Measurements from ENCODE around the gene SF3B4. TPM values are rescaled to one million over a fixed set of nuclear protein-coding genes. Genes with fewer than 3 reads are reported as not detected.

The SF3B4 gene
- total and polyA plus RNA-seq, 2 of the 13 experiments (the other 11 are each of a cell fraction or from before 2014, with no cell fraction given): 13.8 to 14.8 TPM

- TF ChIP-seq ZNF576 (CRISPR knock-in tag; IDR thresholded peaks at IDR 0.05) (no peak), ZNF850 (CRISPR knock-in tag; conservative IDR thresholded peaks at IDR 0.05) (no peak), NR2C2 (CRISPR knock-in tag; IDR thresholded peaks at IDR 0.05; ENCODE audit: borderline replicate concordance) (0 out of 2 replicates have a peak, but pooled peaks have one; percentile 73), ZNF652 (CRISPR knock-in tag; IDR thresholded peaks at IDR 0.05; ENCODE audit: borderline replicate concordance, low read depth) (no peak), EP300 (IDR thresholded peaks at IDR 0.05; ENCODE audit: low read depth in 2 of 2, low read length in 2 of 2) (no peak), EP300 (CRISPR knock-in tag; IDR thresholded peaks at IDR 0.05; ENCODE audit: borderline replicate concordance) (no peak), MEIS2 (CRISPR knock-in tag; IDR thresholded peaks at IDR 0.05) (no peak), MTF1 (CRISPR knock-in tag; IDR thresholded peaks at IDR 0.05) (no peak), ATF3 (CRISPR knock-in tag; IDR thresholded peaks at IDR 0.05) (no peak), NPAS2 (CRISPR knock-in tag; IDR thresholded peaks at IDR 0.05; ENCODE audit: borderline replicate concordance) (no peak)
These were observed 494 bp downstream of the SF3B4 start (continued) for GRCh38 chr1:149927056-149927562.

DNA sequence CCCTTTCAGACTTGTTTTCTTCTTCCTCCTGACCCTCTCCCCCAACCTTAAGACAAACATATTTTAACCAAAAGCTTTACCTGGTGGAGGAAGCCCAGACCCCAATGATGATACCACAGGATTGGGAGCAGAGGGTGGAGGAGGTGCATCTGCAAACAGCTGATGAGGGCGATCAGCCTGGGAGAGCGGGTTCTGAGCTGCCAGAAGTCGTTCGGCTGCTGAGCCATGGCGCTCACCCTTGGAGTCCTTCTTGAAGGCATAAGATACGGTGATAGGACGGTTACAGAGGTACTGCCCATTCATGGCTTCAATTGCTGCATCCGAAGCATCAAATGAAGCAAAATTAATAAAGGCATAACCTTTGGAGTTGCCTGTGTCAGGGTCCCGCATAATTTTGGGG, 1.3 kb downstream of the SF3B4 start:
- Histone ChIP-seq H4K20me1 (ENCODE audit: insufficient read depth, low read length) (0 out of 2 replicates have a peak, but pooled peaks cover 3% of the 10 kb centered on the region), H3K79me2 (ENCODE audit: insufficient read depth, low read length) (peaks cover 17% of the 10 kb centered on the region), H3K9me3 (ENCODE audit: low read length) (no peaks in the 10 kb centered on the region), H3K27ac (ENCODE audit: extremely low read length, insufficient read depth, low read length) (no peak overlapping the region), H3K4me2 (ENCODE audit: low read depth, low read length) (peak overlapping the region; percentile 90), H3K9ac (ENCODE audit: insufficient read depth, low read depth, low read length) (no peak overlapping the region), H3K4me3 (replicated peaks in 1 of 3; ENCODE audit: insufficient read depth in 1 of 3, low read depth in 2 of 3, low read length in 3 of 3) (peak overlapping the region in 2 of 3 experiments; percentile 90 to 92; a peak in 4 of 6 replicates), H3K36me3 (replicated peaks in 1 of 2; ENCODE audit: control insufficient read depth in 1 of 2, insufficient read depth in 2 of 2, low read length in 2 of 2) (peaks cover 13 to 41% of the 10 kb centered on the region in 2 experiments), H3K27me3 (ENCODE audit: control insufficient read depth in 1 of 2, insufficient read depth in 2 of 2, low read length in 2 of 2) (no peaks in the 10 kb centered on the region; a peak in 1 of 5 replicates), H3K4me1 (ENCODE audit: insufficient read depth, low read length) (peaks cover 30% of the 10 kb centered on the region), H2AFZ (ENCODE audit: low read length) (no peak overlapping the region)
- no TSS peak for BruUV-seq (replicated peaks)
- ATAC-seq (no peak), FAIRE-seq (no peak), DNase-seq (ENCODE audit: low spot score) (no peak)
- in situ Hi-C loops (cut with HindIII; ENCODE audit: extremely low pct_ligation_motif_present, low pct_unique_long_range_greater_than_20kb): no loop called here
- intact Hi-C loops (cut with micrococcal nuclease; ENCODE audit: unreplicated experiment): no loop called here
- CTCF ChIA-PET (ENCODE audit: low intra/inter-chr PET ratio, low total read pairs): no interaction called here
- 95% methylated on average over 9 of the region's 9 CpGs for WGBS (ENCODE audit: low lambda C conversion rate)
- POLR2A ChIA-PET: no interaction called here
- TF ChIP-seq ZNF704 (CRISPR knock-in tag; IDR thresholded peaks at IDR 0.05; ENCODE audit: borderline replicate concordance) (no peak), ZNF10 (CRISPR knock-in tag; IDR thresholded peaks at IDR 0.05; ENCODE audit: borderline replicate concordance, low read depth) (no peak), KLF16 (CRISPR knock-in tag; IDR thresholded peaks at IDR 0.05) (no peak), KAT2B (IDR thresholded peaks at IDR 0.05; ENCODE audit: borderline replicate concordance, low read depth, low read length) (no peak), TBL1XR1 (IDR thresholded peaks at IDR 0.05; ENCODE audit: borderline replicate concordance, low read length, partially characterized antibody) (no peak)
- TF ChIP-seq, protein P1, sequence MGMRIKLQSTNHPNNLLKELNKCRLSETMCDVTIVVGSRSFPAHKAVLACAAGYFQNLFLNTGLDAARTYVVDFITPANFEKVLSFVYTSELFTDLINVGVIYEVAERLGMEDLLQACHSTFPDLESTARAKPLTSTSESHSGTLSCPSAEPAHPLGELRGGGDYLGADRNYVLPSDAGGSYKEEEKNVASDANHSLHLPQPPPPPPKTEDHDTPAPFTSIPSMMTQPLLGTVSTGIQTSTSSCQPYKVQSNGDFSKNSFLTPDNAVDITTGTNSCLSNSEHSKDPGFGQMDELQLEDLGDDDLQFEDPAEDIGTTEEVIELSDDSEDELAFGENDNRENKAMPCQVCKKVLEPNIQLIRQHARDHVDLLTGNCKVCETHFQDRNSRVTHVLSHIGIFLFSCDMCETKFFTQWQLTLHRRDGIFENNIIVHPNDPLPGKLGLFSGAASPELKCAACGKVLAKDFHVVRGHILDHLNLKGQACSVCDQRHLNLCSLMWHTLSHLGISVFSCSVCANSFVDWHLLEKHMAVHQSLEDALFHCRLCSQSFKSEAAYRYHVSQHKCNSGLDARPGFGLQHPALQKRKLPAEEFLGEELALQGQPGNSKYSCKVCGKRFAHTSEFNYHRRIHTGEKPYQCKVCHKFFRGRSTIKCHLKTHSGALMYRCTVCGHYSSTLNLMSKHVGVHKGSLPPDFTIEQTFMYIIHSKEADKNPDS (CRISPR knock-in tag; IDR thresholded peaks at IDR 0.05): no peak

Measured in HepG2 (cell line).